Natural killer cell (primary cell): ENCODE data around the gene AKAP6. TPM values are rescaled to one million over a fixed set of nuclear protein-coding genes. Genes with fewer than 3 reads are reported as not detected.

Experiments used
- ATAC-seq, 3 donors: fragments of 150-1000 bp in 2 of 3; fragments of 200-7000 bp in 1 of 3; cut with Tn5 transposase; 1 replicate in 1 of 3; 2 replicates in 2 of 3; pipeline ENCODE4 v1.10.0; 2021; ENCODE audit warnings: mild to moderate bottlenecking in 2 of 3, moderate library complexity in 2 of 3
- DNase-seq, 2 donors: peaks; one replicate each; pipeline versions ENCODE4 v3.0.0 to v3.0.0-alpha.2; 2013 to 2021; ENCODE audit warnings: mixed read lengths in 1 of 2
- H3K27ac ChIP-seq: one replicate; pipeline ENCODE4 v1.5.1; 2013; ENCODE audit warnings: mild to moderate bottlenecking, low read length
- H3K27me3 ChIP-seq: one replicate; pipeline ENCODE4 v1.6.1; 2013; ENCODE audit warnings: low read length; ENCODE audit not compliant: control insufficient read depth, insufficient read depth
- H3K36me3 ChIP-seq: one replicate; pipeline ENCODE4 v1.6.1; 2013; ENCODE audit warnings: low read length; ENCODE audit not compliant: control insufficient read depth, insufficient read depth
- H3K4me1 ChIP-seq: one replicate; pipeline ENCODE4 v1.6.1; 2013; ENCODE audit warnings: low read length; ENCODE audit not compliant: control insufficient read depth, insufficient read depth
- H3K4me3 ChIP-seq: one replicate; pipeline ENCODE4 v1.5.1; 2013; ENCODE audit warnings: low read length
- H3K9me3 ChIP-seq: one replicate; pipeline ENCODE4 v1.6.1; 2013; ENCODE audit warnings: low read length; ENCODE audit not compliant: control insufficient read depth, insufficient read depth
- H3K27ac Mint-ChIP-seq, 2 donors: one replicate each; pipeline ENCODE4 v1.8.0; 2022; ENCODE audit warnings: mild to moderate bottlenecking in 2 of 2, mixed read lengths in 2 of 2, moderate library complexity in 1 of 2
- H3K27me3 Mint-ChIP-seq, 2 donors: one replicate each; pipeline ENCODE4 v1.8.0; 2022; ENCODE audit warnings: low read depth in 2 of 2, mixed read lengths in 2 of 2
- H3K36me3 Mint-ChIP-seq: one replicate; pipeline ENCODE4 v1.8.0; 2022; ENCODE audit warnings: mixed read lengths
- H3K4me1 Mint-ChIP-seq, 2 donors: one replicate each; pipeline ENCODE4 v1.8.0; 2022; ENCODE audit warnings: mixed read lengths in 2 of 2
- H3K4me3 Mint-ChIP-seq: one replicate; pipeline ENCODE4 v1.8.0; 2022; ENCODE audit warnings: mild to moderate bottlenecking, moderate library complexity, mixed read lengths
- H3K9me3 Mint-ChIP-seq, 2 donors: one replicate each; pipeline ENCODE4 v1.8.0; 2022; ENCODE audit warnings: mixed read lengths in 2 of 2
- CTCF ChIP-seq: fragments of 200-600 bp; IDR thresholded peaks from one replicate; pipeline ENCODE4 v1.8.0; 2022; ENCODE audit warnings: antibody characterized with exemption
- WGBS: methylation state at CpG from one replicate; pipeline ENCODE4 v1.1.7; 2013; ENCODE audit warnings: missing lambda C conversion rate; ENCODE audit not compliant: insufficient coverage; 5-methylcytosine and 5-hydroxymethylcytosine counted together
- intact Hi-C: fragments of 100-400 bp; cut with micrococcal nuclease; formaldehyde crosslinking; loops from one replicate; pipeline ENCODE4 v1.14.2; 2022
- total RNA-seq, 4 donors: library from RNA; stranded (reverse); fragments of 120-200 nt in 1 of 4; gene quantifications; one replicate each; pipeline versions ENCODE4 v1.2.3 to v1.2.4, GENCODE V29; 2013 to 2022

AKAP6 gene
- total RNA-seq, 3 donors from 2014 or later (not counting 1 experiment from before 2014, with no cell fraction given): 0.21 to 1.3 (median 0.80) TPM

- WGBS: 85% methylated on average over 6 of the region's 9 CpGs
- H3K4me3 Mint-ChIP-seq: no peak overlapping the region
- H3K27ac ChIP-seq: no peak overlapping the region
- intact Hi-C loops: no loop called here
- no peaks in the 10 kb centered on the region for H3K36me3 ChIP-seq
- no peaks in the 10 kb centered on the region for H3K9me3 ChIP-seq
- H3K27me3 ChIP-seq: no peaks in the 10 kb centered on the region
- ATAC-seq (no peak), DNase-seq (no peak)
- H3K4me1 Mint-ChIP-seq: no peaks in the 10 kb centered on the region
- peaks cover 0 to 11% of the 10 kb centered on the region in 2 donors for H3K9me3 Mint-ChIP-seq
- H3K27ac Mint-ChIP-seq: no peak overlapping the region
- TF ChIP-seq CTCF: no peak
- H3K27me3 Mint-ChIP-seq: no peaks in the 10 kb centered on the region
- H3K36me3 Mint-ChIP-seq: no peaks in the 10 kb centered on the region
- no peak overlapping the region for H3K4me3 ChIP-seq
- H3K4me1 ChIP-seq: no peaks in the 10 kb centered on the region
Observed at GRCh38 chr14:32826404-32827082, 497.4 kb downstream of the AKAP6 start.

DNA sequence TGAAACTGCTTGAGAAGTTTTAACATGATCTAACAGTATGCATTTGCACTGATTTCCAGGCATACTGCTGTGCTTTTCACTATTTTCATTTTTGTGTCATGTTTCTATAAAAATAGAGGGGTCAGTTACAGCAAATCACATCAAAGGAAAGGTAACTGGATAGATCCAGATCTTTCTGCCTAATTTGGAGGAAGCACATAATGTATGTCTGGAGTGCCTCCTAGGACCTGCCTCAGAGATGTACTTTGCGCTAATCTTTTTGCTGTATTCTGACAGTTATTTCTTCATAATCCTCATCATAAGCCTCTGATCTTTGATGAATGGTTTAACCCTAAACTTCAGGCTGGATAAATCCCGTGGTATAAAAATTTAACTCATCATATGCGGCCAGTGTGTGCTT, 498.4 kb downstream of the AKAP6 start:
- Histone ChIP-seq H3K9me3 (no peaks in the 10 kb centered on the region), H3K27ac (no peak overlapping the region), H3K4me3 (no peak overlapping the region), H3K36me3 (no peaks in the 10 kb centered on the region), H3K27me3 (no peaks in the 10 kb centered on the region), H3K4me1 (no peaks in the 10 kb centered on the region)
- Mint-ChIP-seq H3K36me3 (no peaks in the 10 kb centered on the region), H3K27me3 (no peaks in the 10 kb centered on the region), H3K27ac (no peak overlapping the region), H3K4me3 (no peak overlapping the region), H3K4me1 (no peaks in the 10 kb centered on the region), H3K9me3 (peaks cover 0 to 15% of the 10 kb centered on the region in 2 donors)
- ATAC-seq (no peak), DNase-seq (no peak)
- intact Hi-C loops: no loop called here
- 88% methylated on average over 3 of the region's 3 CpGs for WGBS
- no peak for TF ChIP-seq CTCF

GRCh38 chr14:32835924-32836323, 506.8 kb downstream of the AKAP6 start:
- Mint-ChIP-seq H3K27ac (no peak overlapping the region), H3K4me3 (no peak overlapping the region), H3K36me3 (peaks cover 1% of the 10 kb centered on the region), H3K9me3 (peaks cover 3 to 16% of the 10 kb centered on the region in 2 donors), H3K4me1 (no peaks in the 10 kb centered on the region), H3K27me3 (no peaks in the 10 kb centered on the region)
- 94% methylated on average over 3 of the region's 3 CpGs for WGBS
- Histone ChIP-seq H3K4me3 (no peak overlapping the region), H3K9me3 (no peaks in the 10 kb centered on the region), H3K27me3 (no peaks in the 10 kb centered on the region), H3K36me3 (no peaks in the 10 kb centered on the region), H3K27ac (no peak overlapping the region), H3K4me1 (no peaks in the 10 kb centered on the region)
- DNase-seq (no peak), ATAC-seq (no peak)
- intact Hi-C loops: no loop called here
- TF ChIP-seq CTCF: no peak

- no peak for TF ChIP-seq CTCF
- Histone ChIP-seq H3K27ac (no peak overlapping the region), H3K36me3 (no peaks in the 10 kb centered on the region), H3K9me3 (no peaks in the 10 kb centered on the region), H3K4me1 (no peaks in the 10 kb centered on the region), H3K4me3 (no peak overlapping the region), H3K27me3 (no peaks in the 10 kb centered on the region)
- Mint-ChIP-seq H3K9me3 (peaks cover 15 to 20% of the 10 kb centered on the region in 2 donors), H3K27ac (no peak overlapping the region), H3K27me3 (no peaks in the 10 kb centered on the region), H3K4me1 (no peaks in the 10 kb centered on the region), H3K4me3 (no peak overlapping the region), H3K36me3 (peaks cover 7% of the 10 kb centered on the region)
- no peak for ATAC-seq
- no peak for DNase-seq
- intact Hi-C loops: no loop called here
Observed at GRCh38 chr14:32841698-32842097, 512.6 kb downstream of the AKAP6 start.
